ENCODE measurements around the gene P2RY6. TPM values are rescaled to one million over a fixed set of nuclear protein-coding genes. Genes with fewer than 3 reads are reported as not detected.

Gene P2RY6
- total RNA-seq, 1 experiment from 2014 or later, result not detected

DNA sequence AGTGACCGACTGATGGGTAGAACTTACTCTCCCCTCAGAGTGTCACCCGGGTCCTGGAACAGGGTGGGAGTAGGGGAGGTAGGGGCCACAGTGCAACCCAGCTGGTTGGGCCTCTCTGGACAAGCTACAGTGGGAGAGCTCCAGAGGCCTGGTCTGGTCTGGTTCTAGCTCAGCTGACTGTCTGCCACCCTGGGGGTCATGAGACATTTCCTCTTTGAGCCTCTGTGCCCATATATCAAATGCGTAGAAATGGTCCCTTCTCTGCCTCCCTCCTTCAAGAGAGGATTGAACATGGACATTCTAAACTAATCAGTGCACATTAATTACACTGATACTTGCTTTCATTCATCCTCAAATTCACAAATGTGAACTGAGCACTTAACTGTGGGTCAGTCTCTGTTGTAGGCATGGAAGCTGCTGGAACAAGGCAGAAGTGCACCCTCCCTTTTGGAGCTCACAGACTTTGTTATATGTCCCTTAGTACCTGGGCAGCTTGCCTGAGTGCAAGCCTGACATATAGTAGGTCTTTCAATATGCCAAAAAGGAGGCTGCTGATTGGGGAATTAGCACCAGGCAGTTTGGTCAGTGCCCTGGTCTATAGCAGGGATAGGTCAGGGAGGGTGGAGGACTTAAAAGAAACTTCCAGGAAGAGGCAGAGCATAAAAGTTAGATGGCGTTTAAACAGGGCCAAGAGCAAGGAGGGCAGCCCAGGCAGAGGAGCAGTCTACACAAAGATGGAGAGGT, 61.7 kb downstream of the P2RY6 start:
- no peak overlapping the region for H2BK120ac ChIP-seq (ENCODE audit: low read depth, low read length, poor library complexity, severe bottlenecking)
- Mint-ChIP-seq H3K4me1 (peaks cover 42 to 51% of the 10 kb centered on the region in 2 experiments), H3K27me3 (ENCODE audit: low read depth) (peaks cover 84% of the 10 kb centered on the region), H3K27ac (no peak overlapping the region), H3K4me3 (peak overlapping the region in 1 of 2 experiments; percentile 6; a peak in 1 of 5 replicates), H3K9me3 (no peaks in the 10 kb centered on the region), H3K36me3 (ENCODE audit: insufficient read depth in 1 of 3, low read depth in 3 of 3) (no peaks in the 10 kb centered on the region; a peak in 1 of 7 replicates)
- H3T11ph ChIP-seq (ENCODE audit: low read length), result no peak overlapping the region
- H3K9ac ChIP-seq (ENCODE audit: extremely low read depth, insufficient read length, low read length), result no peak overlapping the region
- H4K20me1 ChIP-seq (ENCODE audit: control insufficient read depth, insufficient read depth, insufficient read length), result no peaks in the 10 kb centered on the region
- H3K27me3 ChIP-seq (ENCODE audit: insufficient read depth, low read length), result peaks cover 28% of the 10 kb centered on the region
- no peak overlapping the region for H3K4ac ChIP-seq (ENCODE audit: low read depth, low read length)
- no peak overlapping the region for H4K91ac ChIP-seq (ENCODE audit: insufficient read length, low read depth, low read length)
- no peak overlapping the region for H3K18ac ChIP-seq (ENCODE audit: insufficient read length, low read depth, low read length)
- no peak overlapping the region for H2BK5ac ChIP-seq (ENCODE audit: insufficient read length, low read length)
- no peak overlapping the region for H2BK15ac ChIP-seq (ENCODE audit: low read depth, low read length)
- no peak for DNase-seq
- no peaks in the 10 kb centered on the region for H3K23me2 ChIP-seq (ENCODE audit: insufficient read length, low read depth, low read length, poor library complexity, severe bottlenecking)
- H3K23ac ChIP-seq (ENCODE audit: insufficient read length, low read depth, low read length), result no peak overlapping the region
- no peak overlapping the region for H4K5ac ChIP-seq (ENCODE audit: insufficient read length, low read depth, low read length)
- H2AK5ac ChIP-seq (ENCODE audit: insufficient read length, low read length), result no peak overlapping the region
- H3K14ac ChIP-seq (ENCODE audit: insufficient read depth, low read length), result no peak overlapping the region
- no peaks in the 10 kb centered on the region for H3K79me2 ChIP-seq (ENCODE audit: insufficient read depth, low read length)
- no peak overlapping the region for H3K4me2 ChIP-seq (ENCODE audit: insufficient read depth, insufficient read length, low read length)
- H2BK12ac ChIP-seq (ENCODE audit: insufficient read length, low read depth, low read length), result no peak overlapping the region
- H2AFZ ChIP-seq (ENCODE audit: low read length), result no peak overlapping the region
- H3K79me1 ChIP-seq (ENCODE audit: insufficient read depth, low read depth, low read length, poor library complexity, severe bottlenecking), result no peaks in the 10 kb centered on the region
- H3K9me3 ChIP-seq (ENCODE audit: control insufficient read depth, low read depth, low read length), result no peaks in the 10 kb centered on the region
- no peak overlapping the region for H2BK20ac ChIP-seq (ENCODE audit: low read depth, low read length, poor library complexity, severe bottlenecking)
- H4K8ac ChIP-seq (replicated peaks; ENCODE audit: insufficient read length, low read depth, low read length), result no peak overlapping the region
- H3K56ac ChIP-seq (ENCODE audit: insufficient read length, low read depth, low read length), result no peak overlapping the region
- peaks cover 7% of the 10 kb centered on the region; the same call in 1 of the 2 replicates for H3K4me1 ChIP-seq (ENCODE audit: insufficient read depth, low read length)
- no peak overlapping the region for H3K27ac ChIP-seq (ENCODE audit: insufficient read length, low read depth, low read length)
- TF ChIP-seq, protein P1, sequence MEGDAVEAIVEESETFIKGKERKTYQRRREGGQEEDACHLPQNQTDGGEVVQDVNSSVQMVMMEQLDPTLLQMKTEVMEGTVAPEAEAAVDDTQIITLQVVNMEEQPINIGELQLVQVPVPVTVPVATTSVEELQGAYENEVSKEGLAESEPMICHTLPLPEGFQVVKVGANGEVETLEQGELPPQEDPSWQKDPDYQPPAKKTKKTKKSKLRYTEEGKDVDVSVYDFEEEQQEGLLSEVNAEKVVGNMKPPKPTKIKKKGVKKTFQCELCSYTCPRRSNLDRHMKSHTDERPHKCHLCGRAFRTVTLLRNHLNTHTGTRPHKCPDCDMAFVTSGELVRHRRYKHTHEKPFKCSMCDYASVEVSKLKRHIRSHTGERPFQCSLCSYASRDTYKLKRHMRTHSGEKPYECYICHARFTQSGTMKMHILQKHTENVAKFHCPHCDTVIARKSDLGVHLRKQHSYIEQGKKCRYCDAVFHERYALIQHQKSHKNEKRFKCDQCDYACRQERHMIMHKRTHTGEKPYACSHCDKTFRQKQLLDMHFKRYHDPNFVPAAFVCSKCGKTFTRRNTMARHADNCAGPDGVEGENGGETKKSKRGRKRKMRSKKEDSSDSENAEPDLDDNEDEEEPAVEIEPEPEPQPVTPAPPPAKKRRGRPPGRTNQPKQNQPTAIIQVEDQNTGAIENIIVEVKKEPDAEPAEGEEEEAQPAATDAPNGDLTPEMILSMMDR (conservative IDR thresholded peaks at IDR 0.05), result no peak
- no CpG with 5 or more reads among the region's 4 CpGs for WGBS (ENCODE audit: extremely low coverage, insufficient read length, low lambda C conversion rate)

Data from H9 (cell line).